ENCODE data around the gene CTBP2.

CTBP2 gene

DNA sequence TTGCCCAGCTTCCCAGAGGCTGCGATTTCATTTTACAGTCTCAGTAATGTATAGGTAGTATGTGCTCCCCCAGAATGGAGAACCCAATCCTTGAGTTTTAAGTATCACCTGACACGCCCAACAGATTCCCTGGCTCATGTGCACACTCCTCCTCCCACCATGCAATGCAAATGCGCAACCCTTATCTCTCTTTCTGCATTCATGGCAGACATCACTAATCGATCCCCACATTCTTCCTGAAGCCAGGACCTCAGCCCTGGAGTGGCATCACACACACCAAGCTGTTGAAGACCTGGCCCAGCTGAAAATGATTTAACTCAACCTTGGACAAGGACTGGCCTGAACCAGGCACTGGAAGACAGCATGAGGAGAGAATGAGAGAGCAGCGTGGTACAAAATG is 150.0 kb downstream of the CTBP2 start:
- DNase-seq (ENCODE audit: low read depth in 2 of 2), result no peak

GRCh38 chr10:125009661-125010161 is 150.7 kb downstream of the CTBP2 start:
- no peak for DNase-seq (ENCODE audit: low read depth in 2 of 2)

GRCh38 chr10:125008689-125009638 is 151.4 kb downstream of the CTBP2 start:
- DNase-seq (ENCODE audit: low read depth in 2 of 2), result no peak

- DNase-seq (ENCODE audit: low read depth in 2 of 2), result no peak
These were observed 152.9 kb downstream of the CTBP2 start for GRCh38 chr10:125007436-125007835.

DNA sequence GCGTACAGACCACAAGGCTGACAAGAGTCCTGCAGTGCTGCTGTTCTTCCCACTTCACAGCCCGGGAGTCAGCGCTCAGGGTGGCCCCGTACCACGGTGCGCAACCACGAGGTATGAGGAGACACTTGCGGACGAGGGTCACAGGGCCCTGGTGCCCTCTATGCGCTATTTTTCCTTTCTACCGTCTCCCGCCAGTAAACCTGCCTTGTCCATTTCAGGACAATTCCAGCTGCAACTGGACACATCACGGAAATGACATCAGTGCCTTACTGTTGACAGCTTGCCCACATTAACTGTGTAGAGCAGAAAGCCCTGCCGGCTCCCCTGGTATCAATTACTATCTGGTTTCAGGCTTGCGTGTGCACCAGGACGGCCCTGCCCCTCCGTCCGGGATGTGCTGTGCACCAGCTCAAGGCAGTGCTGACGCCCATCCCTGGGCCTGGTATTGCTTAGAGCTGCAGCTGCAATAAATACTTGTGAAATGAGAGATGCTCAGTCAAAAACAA is 153.4 kb downstream of the CTBP2 start:
- DNase-seq (ENCODE audit: low read depth in 2 of 2), result peak; percentile 38 to 48

- DNase-seq (ENCODE audit: low read depth in 2 of 2), result no peak
These were observed 154.1 kb downstream of the CTBP2 start for GRCh38 chr10:125006188-125006680.

- no peak for DNase-seq (ENCODE audit: low read depth in 2 of 2)
These were observed 154.8 kb downstream of the CTBP2 start for GRCh38 chr10:125005312-125006187.

DNA sequence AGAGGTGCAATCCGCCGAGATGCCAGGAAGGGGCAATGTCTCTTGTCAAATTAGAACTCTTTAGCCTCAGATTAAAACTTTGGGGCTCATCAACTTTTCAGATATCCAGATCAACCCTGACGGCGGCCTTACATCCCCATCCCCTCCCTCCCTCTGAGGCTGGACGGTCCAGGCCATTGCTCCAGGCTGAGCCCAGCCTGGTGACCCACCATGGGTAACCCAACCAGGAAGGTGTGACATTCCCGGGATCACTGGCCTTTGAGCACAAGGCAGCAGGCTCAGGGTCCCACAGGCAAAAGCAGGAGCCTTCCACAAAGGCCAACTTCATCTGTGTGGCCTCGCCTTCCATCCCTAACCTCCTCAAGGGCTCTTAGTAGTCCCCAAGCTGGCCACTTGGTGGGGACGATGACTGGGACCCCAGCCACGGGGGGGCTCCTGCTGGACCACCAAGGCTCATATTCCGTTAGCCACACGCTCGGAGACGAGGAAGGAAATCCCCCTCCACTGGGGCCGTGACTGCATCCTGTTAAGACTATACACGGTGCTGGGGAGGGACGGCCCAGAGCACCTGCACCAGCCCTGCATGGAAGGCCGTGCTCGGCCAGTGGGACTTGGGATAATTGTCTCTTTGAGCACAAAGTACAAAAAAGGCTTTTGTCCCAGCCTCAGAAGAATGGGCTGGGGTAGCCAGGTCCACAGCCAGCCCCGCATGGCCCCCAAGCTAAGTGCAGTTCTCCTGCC is 155.6 kb downstream of the CTBP2 start:
- no peak for DNase-seq (ENCODE audit: low read depth in 2 of 2)

DNA sequence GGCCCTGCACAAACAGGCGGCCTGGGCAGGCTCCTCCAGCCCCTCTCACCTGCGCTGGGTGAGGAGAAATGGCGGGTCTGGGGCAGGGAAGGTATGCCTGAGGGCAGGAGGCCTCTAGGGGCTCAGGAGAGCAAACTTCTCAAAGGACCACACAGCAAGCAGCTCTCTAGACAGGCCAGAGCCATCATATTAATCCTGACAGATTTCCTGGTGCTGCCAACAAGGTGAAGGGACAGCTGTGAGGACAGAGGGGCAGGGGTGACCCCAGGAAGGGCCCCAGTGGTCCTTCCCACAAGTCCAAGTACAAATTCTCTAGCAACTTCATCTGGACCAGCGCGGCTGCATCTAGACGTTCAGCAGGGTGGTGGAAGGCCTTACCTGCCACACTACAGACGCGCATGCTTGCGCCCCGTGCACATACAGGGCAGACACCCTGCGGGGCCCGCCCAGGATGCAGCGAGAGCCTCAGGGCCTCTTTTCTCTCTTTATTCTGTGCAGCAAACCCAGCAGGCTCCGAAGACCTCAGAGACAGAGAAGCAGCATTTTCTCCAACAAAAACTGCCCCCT is 156.4 kb downstream of the CTBP2 start:
- no peak for DNase-seq (ENCODE audit: low read depth in 2 of 2)

DNA sequence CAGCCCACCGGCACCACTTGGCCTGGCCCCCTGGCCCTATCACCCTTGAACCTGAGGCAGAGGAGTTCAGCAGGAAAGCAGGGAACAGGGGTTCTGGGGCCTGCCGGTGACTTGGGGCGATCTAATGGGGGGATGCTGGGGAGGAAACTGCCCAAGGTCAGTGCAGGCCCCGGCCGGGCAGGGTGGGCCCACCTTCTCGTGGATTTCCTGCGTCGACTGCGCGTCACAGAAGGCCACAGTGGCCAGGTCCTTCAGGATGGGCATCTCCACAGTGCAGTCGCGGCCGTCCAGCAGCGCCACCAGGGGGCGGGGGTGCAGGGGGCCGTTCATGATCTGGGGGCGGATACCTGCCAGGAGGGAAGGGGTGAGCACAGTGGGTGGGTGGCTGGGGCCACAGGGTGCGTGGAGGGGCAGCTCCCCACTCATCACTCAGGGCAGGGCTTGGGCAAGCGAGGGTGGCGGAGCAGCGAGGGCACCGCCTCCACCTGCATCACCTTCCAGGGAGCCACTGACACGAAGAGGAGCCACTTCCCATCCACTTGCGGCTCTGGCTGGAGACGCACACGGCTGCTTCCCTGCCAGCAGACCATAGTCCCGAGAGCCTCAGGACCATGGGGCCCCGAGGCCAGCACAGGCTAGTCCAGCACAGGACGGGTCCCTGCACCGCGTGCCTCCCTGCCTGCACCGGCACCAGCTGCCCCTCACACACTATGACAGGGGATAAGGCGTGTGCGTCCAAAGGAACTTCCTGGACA is 157.0 kb downstream of the CTBP2 start:
- no peak for DNase-seq (ENCODE audit: low read depth in 2 of 2)

DNA sequence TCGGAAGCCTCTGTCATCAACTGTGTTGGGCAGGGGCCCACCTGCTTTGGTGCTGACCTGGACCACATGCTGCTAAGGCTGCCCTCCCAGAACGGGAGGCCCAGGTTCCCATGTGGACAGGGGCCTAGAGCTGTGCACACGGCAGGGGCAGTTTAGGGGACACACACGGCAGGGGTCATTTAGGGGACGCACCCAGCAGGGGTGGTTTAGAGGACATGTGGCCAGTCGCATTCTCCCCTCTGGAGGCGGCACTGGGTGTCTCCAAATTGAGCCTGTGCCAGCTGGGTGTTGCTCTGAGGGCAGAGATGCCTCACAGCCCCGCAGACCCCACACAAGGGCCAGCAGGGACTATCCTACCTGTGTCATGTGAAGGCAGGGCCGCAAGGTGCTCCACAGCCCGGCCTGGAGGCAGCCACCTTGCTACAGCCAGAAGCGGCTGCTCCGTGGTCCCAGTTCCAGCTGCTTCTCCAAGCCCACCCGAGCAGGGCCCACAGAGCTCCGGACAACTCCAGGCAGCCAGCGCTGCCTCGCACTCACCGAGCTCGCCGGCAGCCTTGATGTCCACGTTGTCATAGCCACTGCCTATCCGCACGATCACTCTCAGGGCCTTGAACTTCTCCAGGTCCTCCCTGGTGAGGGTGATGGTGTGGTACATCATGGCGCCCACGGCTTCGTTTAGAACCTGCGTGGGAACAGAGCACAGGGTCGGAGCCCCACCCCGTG is 157.8 kb downstream of the CTBP2 start:
- no peak for DNase-seq (ENCODE audit: low read depth in 2 of 2)

DNA sequence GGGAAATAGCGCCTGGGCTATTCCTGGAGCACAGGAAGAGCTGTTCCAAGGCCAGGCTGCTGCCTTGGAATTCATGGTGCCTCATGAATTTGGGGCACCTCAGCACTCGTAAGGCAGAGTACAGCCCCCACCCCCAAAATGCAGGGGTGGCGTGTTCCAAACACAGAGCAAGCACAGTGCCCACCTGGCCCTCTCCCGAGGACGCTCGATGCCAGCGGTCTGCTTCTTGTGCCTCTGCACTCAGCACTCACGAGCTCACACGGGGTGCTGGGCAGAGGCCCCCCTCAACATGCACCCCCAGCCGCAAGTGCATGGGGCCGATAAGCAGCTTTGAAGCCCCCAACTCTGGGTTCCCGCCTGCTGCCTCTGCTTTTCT is 158.3 kb downstream of the CTBP2 start:
- DNase-seq (ENCODE audit: low read depth in 2 of 2), result no peak

DNA sequence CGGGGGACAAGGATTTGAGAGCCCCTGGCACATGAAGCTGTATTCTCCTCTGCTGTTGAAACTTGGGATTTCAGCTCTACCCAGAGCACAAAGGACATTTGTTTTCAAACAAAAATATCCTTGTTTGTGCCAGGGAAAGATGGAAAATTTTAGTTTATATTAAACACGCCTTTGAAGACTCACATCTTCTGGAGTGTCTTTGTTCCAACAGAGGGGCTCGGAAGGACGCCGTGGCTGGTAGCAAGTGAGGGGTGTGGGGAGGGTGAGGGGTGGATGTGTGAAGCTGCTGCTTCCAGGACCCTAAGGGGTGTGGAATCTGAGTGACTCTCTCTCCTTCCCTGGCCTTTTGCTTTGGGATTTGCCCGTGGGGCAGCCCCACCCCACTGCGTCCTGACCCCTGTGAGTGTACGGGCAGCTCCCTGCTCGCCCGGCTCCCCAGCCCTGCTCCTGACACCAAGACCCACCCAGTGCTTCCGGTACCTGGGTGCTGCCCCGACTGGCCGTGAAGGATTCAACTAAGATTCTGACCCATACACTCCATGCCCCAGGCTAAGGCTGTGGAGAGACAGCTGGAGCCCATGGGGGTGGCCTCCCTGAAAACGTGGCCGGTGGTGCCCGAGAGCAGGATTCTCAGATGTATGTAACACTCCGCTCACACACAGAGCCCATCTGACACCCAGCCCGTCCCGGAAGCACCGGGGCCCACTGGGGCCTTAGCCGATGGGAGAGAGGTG is 158.9 kb downstream of the CTBP2 start:
- no peak for DNase-seq (ENCODE audit: low read depth in 2 of 2)

GRCh38 chr10:125000366-125001312 is 159.7 kb downstream of the CTBP2 start:
- no peak for DNase-seq (ENCODE audit: low read depth in 2 of 2)

- no peak for DNase-seq (ENCODE audit: low read depth in 2 of 2)
These were observed 160.7 kb downstream of the CTBP2 start for GRCh38 chr10:124999433-125000365.

DNA sequence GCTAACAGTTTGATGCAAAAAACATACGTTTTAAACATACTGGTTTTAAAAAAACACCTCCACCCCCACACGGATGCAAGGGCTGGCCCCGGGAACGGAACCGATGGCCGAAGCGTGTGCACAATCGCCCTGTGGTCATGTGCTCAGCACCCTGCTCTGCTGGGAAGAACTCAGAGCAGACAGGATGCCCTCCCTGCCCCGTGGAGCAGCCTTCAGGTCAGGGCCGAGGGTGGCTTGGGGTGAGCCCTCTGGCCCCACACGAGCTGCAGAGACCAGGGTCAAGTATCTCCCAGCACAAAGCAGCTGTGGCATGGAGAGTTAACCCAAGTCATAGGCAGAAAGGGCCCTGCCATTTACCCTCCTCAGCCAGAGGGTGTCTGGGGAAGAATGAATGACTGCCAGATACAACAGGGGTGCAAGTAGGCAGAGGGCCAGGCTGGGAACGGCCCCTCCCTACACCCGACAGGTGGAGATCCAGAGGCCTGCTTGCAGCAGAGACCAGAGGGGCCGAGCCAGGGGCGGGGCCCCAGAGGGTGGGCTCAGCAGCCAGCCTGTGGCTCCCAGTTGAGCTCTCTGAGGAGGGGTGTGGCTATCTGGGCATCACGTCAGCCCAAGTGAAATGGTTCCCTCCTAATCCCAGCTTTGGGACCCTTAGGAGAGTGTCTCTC is 161.6 kb downstream of the CTBP2 start:
- no peak for DNase-seq (ENCODE audit: low read depth in 2 of 2)

Measured in fibroblast of skin of left biceps (primary cell).